Measurements from ENCODE around the gene FOXRED2. TPM values are rescaled to one million over a fixed set of nuclear protein-coding genes. Genes with fewer than 3 reads are reported as not detected.
A peak's percentile ranks its signal among the peaks of the same experiment; 100 is the strongest.

FOXRED2 gene
- polyA plus RNA-seq (2011; rRNA removed) (2.4 and 3.3 TPM in 2 replicates), polyA minus RNA-seq (2011; rRNA and poly(A)+ RNA removed) (3.7 and 5.1 TPM in 2 replicates)

DNA sequence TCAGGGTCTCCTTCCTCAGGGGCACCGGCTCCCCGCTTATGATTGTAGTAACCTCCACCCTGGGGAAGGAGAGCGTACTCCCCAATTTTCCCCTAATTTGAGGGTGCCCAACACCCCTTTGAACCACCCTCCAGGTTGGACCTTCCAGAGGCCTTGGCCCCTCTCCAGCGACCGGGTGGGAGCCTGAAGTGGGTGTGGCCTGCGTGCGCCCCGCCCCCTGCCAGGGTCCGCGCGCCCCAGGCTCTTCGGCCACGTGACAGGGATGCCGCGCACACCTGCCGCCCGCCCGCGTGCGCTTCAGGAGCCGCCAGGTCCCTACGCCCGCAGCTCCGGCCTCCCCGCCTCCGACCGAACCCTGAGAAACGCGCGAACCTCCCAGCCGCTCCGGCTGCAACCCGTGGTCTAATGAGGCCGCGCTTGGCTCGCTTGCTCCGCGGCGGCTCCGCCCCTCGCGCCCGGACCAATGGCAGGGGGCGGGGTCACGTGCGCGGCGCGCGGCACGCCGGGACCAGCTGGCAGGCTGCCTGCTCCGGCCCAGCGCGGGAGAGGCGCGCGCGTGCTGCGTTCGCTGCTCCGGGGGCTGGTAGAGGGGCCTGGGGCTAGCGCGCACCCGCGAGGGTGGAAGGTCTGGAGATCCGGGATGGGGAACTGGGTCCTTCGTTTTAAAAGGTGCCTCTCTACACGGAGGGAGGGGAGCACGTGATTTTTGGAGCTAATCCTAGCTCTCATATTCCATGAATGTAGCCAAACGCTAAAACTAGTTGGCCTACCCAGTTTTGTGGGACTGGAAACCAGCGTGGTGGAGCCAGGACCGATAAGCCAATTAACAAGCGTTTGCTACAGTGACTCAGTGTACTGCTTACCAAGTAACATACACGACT is at the start of gene FOXRED2:
Gene FOXRED2 (minus strand): TSS at position 404 of the 881 bp plus-strand sequence. CDS start 618 bp downstream, outside the sequence.
- CTCF ChIA-PET: interaction anchor here (1.2 kb wide), 2 partner anchors 20 to 267 kb away, joined by 3 to 4 read pairs; no protein-coding TSS in a partner anchor
- peak within 1 kb of the TSS; percentile 31 for H3K27ac ChIP-seq (ENCODE audit: low read depth, low read length)
- no peaks in the 10 kb centered on the region for H3K27me3 ChIP-seq (ENCODE audit: control insufficient read depth, insufficient read depth, low read length)
- peaks cover 5% of the 10 kb centered on the region; the same call in 1 of the 2 replicates for H3K9me3 ChIP-seq (ENCODE audit: control insufficient read depth, insufficient read depth, low read length)
- POLR2A ChIA-PET: interaction anchor here (0.7 to 1.3 kb wide), 7 partner anchors 16 to 182 kb away, joined by 3 to 5 read pairs (median 4); no protein-coding TSS in a partner anchor
- DNase-seq (ENCODE audit: low read depth, low spot score): peak; percentile 41
- TF ChIP-seq, protein P1, sequence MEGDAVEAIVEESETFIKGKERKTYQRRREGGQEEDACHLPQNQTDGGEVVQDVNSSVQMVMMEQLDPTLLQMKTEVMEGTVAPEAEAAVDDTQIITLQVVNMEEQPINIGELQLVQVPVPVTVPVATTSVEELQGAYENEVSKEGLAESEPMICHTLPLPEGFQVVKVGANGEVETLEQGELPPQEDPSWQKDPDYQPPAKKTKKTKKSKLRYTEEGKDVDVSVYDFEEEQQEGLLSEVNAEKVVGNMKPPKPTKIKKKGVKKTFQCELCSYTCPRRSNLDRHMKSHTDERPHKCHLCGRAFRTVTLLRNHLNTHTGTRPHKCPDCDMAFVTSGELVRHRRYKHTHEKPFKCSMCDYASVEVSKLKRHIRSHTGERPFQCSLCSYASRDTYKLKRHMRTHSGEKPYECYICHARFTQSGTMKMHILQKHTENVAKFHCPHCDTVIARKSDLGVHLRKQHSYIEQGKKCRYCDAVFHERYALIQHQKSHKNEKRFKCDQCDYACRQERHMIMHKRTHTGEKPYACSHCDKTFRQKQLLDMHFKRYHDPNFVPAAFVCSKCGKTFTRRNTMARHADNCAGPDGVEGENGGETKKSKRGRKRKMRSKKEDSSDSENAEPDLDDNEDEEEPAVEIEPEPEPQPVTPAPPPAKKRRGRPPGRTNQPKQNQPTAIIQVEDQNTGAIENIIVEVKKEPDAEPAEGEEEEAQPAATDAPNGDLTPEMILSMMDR (IDR thresholded peaks at IDR 0.05; ENCODE audit: low read depth, low read length): no peak
- H3K4me3 ChIP-seq (ENCODE audit: low read depth, low read length): peak within 1 kb of the TSS; percentile 61

DNA sequence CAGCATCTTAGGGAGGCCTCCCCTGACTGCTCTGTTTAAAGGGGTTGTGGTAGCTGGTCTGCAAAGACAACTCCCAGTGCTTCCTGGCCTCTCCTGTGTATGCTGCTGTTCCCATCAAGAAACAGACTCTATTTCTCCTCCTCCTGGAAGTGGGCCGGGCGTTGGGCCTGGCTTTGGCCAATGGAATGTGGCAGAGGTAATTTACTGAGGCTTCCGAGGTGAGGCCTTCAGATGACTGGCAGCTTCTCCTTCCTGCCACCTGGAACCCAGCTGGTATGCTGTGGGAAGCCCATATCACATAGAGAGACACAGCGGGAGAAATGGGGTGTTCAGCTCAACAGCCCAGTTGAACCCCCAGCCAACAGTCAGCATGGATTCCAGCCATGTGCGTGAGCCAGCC is 47.3 kb upstream of the FOXRED2 start:
- H3K4me3 ChIP-seq (ENCODE audit: low read depth, low read length): no peak overlapping the region
- H3K27ac ChIP-seq (ENCODE audit: low read depth, low read length): no peak overlapping the region
- H3K27me3 ChIP-seq (ENCODE audit: control insufficient read depth, insufficient read depth, low read length): peaks cover 48% of the 10 kb centered on the region
- ChIA-PET CTCF (interaction anchor here (1.1 kb wide), 1 partner anchor 9 kb away, joined by 3 read pairs; no protein-coding TSS in a partner anchor), POLR2A (interaction anchor here (1.1 kb wide), 1 partner anchor 25 kb away, joined by 3 read pairs; the partner anchor contains the start of gene EIF3D)
- TF ChIP-seq, protein P1 (IDR thresholded peaks at IDR 0.05; ENCODE audit: low read depth, low read length): no peak
- H3K9me3 ChIP-seq (ENCODE audit: control insufficient read depth, insufficient read depth, low read length): no peaks in the 10 kb centered on the region
- no peak for DNase-seq (ENCODE audit: low read depth, low spot score)

DNA sequence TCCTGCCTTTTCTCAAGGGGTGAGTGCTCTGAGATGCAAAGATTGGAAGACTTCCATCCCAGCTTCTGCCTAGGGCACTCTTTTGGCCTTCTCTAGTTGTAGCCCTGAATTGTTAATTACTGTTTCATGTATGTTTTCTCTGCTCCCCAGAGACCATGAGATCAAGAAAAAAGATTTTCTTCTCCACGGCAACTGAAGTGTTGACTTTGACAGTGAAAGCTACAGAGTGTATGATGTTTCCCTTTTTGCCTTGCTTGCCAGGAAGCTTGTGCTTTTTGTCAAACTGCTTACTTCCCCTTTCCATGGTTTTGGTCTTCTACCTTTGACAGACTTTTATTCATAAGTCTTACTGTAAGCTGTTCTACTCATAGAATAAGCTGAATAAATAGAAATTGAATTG is 45.4 kb upstream of the FOXRED2 start:
- Histone ChIP-seq H3K4me3 (ENCODE audit: low read depth, low read length) (no peak overlapping the region), H3K27ac (ENCODE audit: low read depth, low read length) (no peak overlapping the region), H3K9me3 (ENCODE audit: control insufficient read depth, insufficient read depth, low read length) (no peaks in the 10 kb centered on the region), H3K27me3 (ENCODE audit: control insufficient read depth, insufficient read depth, low read length) (peaks cover 47% of the 10 kb centered on the region)
- POLR2A ChIA-PET: no interaction called here
- DNase-seq (ENCODE audit: low read depth, low spot score): no peak
- TF ChIP-seq, protein P1 (IDR thresholded peaks at IDR 0.05; ENCODE audit: low read depth, low read length): no peak
- CTCF ChIA-PET: interaction anchor here (0.8 to 2.1 kb wide), 5 partner anchors 19 to 305 kb away, joined by 3 to 18 read pairs (median 3); no protein-coding TSS in a partner anchor

DNA sequence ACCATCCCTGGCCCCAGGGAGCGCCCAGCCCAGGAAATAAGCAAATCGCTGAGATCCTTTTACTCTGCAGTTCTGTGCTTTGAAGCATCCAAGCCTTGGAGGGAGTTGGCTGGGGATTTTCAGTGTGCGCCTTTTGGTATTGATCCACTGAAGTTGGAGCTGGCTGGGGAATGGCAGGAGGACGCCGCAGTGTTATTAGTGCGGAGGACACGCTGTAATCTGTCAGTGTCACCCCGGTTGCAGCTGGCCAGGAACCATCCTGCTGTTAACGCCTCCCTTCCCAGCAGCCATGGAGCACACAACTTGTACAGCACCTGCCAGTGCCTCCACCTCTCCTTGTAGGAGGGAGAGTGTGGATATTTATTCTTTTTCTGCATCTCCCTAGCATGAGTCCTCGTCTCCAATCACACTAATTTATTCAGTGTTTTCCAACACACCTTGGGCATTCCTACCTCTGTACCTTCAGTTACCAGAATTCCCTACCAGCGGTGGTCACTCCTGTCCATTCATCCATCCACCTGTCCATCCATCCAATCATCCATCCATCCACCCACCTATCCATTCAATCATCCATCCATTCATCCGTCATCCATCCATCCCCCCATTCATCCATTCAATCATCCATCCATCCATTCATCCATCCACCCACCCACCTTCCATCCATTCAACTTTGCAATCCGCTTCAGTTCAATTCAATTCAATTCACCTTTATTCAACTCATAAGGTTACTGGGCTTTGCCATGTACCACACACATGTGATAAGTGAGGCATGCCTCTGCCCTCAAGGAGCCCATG is 44.1 kb upstream of the FOXRED2 start:
- DNase-seq (ENCODE audit: low read depth, low spot score): no peak
- CTCF ChIA-PET: interaction anchor here (1.6 to 2.1 kb wide), 2 partner anchors 223 to 305 kb away, joined by 4 to 18 read pairs; no protein-coding TSS in a partner anchor
- no peaks in the 10 kb centered on the region for H3K9me3 ChIP-seq (ENCODE audit: control insufficient read depth, insufficient read depth, low read length)
- H3K27me3 ChIP-seq (ENCODE audit: control insufficient read depth, insufficient read depth, low read length): peaks cover 39% of the 10 kb centered on the region
- no peak overlapping the region for H3K27ac ChIP-seq (ENCODE audit: low read depth, low read length)
- TF ChIP-seq, protein P1 (IDR thresholded peaks at IDR 0.05; ENCODE audit: low read depth, low read length): no peak
- POLR2A ChIA-PET: no interaction called here
- no peak overlapping the region for H3K4me3 ChIP-seq (ENCODE audit: low read depth, low read length)

Measured in AG04450 (cell line).